ENCODE data around the gene SORCS1.

- no peak for TF ChIP-seq CTCF (IDR thresholded peaks at IDR 0.05; ENCODE audit: low read depth, low read length, poor library complexity, severe bottlenecking)
- TF ChIP-seq EZH2phosphoT487 (IDR thresholded peaks at IDR 0.05; ENCODE audit: borderline replicate concordance, low read length): no peak
Measured at GRCh38 chr10:106955133-106955532, 209.4 kb downstream of the SORCS1 start.
